Activated CD8-positive, alpha-beta memory T cell treated with anti-CD3 and anti-CD28 coated beads, Interleukin-2, amount 50 U/mL, for 4 hours (primary cell): ENCODE data around the gene RNF141.

Experiments
- DNase-seq: peaks from one replicate; pipeline ENCODE4 v3.0.0-alpha.2; 2020

Gene RNF141, protein sequence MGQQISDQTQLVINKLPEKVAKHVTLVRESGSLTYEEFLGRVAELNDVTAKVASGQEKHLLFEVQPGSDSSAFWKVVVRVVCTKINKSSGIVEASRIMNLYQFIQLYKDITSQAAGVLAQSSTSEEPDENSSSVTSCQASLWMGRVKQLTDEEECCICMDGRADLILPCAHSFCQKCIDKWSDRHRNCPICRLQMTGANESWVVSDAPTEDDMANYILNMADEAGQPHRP

DNA sequence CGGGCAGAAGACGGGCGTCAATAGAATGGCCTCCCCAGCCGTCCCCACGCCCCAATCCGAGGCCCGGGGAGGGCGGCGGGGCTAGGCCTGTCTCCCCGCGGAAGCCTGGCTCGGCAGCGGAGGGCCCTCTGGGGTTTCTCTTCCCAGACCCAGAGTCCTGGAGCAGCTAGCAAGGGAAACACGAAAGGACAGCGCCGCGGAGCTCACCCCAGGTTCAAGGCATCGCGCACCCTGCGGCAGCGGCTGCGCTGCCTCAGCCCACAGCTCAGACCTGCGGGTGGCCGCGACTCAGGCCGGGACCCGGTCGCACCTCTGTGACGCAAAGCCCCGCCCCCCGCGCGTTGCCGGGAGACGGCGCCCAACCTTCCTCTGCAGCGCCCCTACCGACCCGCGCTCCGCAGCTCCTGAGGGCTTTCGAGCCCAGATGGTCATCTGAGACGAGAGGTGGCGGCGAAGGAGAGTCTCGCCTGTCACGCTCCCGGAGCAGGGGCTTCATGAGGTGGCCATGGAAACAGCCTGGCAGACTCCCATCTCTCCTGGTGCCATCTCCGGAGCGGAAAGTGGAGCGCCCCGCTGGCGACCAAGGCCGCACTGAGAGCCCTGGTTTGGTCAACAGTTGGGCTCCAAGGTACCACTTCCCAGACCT is at the start of gene RNF141:
RNF141 (minus strand) TSS at position 273 of the 646 bp plus-strand sequence. CDS start 7,029 bp downstream, outside the sequence.
- peak; percentile 98 for DNase-seq

DNA sequence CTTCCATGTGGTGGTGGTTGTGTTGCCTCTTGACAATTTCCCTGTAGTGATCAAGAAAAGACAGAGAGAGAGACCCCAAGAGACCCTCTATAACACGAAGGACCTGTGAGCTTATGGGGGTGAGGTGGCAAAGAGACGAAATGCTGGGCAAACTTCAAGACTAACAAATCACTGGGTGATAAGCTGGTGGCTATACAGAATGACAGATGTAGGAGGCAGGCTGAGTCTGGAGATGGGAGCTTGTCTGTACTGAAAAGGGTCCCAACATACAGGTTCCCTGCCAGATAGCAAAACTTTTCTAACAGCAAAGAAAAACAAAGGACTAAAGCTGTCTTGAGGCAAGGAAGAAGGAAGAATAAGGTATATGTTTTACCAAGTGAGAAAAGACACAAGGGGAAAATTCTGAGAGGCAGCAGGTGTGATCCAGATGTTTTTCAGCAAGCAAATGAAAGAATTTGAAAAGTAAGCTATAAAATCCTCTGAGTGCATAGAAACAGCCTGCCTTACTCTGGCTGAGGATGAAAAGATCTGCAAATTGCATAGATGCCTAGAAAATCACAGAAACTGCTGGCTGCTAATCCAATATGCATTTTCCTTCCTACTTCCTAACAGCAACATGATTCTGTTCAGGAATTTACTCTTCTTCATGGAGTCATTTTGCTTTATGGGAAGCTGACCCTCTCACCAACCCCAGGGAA is 49.4 kb upstream of the RNF141 start:
- DNase-seq: no peak

DNA sequence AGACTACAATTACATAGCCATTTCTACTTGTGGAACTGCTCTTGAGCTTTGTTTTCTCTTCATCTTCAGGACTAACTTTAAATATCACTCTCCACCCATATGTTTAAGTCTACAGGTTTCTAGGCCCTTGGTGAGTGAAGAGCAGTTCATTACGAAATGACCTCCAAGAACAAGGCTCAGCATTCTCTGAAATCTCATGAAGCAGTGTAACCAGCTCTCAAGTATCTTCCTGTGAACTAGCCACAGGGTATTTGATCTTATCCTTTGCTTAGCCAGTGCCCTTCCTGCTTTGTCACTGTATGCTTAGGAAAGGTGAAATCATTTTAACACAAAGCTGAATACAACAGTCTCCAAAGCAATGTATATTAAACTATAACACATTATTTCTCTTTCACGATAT is 47.9 kb upstream of the RNF141 start:
- no peak for DNase-seq

DNA sequence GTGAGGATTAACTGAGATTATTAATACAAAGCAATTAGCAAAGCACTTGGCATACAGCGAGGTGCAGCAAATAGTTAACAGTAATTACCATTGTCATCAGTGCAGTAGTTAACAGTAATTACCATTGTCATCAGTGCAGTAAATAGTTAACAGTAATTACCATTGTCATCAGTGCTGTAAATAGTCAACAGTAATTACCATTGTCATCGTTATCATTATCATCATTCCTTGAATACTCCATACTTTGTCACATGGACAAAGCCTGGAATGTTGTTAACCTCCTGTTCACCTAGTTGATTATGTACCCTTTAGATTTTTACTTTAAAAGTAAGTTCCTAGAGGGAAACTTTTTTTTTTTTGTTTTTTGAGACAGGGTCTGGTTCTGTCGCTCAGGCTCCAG is 47.0 kb upstream of the RNF141 start:
- no peak for DNase-seq

DNA sequence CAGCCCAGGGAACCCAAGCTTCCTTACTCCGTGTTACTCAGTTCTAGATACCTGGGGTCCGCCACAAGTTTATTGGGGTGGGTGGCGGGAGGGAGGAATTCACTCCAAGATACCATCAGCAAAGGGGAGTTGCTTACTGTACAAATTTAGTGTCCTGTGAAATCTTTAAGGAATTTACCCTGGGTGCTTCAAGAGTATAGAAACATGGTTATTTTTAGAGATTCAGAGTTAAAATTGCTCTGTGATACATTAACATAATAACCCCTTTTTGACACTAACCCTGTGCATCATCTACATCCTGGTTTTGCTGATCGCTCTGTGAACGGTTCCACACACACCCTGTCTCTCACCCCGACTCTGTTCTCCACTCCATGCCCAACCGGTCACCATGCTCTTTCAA is 46.4 kb upstream of the RNF141 start:
- DNase-seq: no peak

DNA sequence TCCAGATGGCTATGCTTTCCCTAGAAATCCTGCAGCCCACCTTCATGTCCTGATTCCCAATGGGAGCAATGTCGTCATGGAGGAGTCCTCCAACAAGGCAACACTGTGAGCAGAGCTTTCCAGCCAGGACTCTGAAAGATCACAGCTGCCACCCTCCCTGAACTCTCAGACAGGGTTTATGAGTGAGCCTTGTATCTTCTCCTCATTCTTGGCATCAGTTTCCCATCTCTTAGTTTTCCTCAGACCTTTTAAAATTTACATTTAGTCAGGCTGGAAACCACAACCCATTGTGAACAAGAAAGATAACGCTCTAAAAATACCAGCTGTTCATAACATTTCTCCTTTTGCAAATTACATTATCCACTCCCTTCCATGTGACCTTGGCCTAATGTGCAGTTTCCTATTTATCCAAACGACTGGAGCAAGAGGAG is 43.1 kb upstream of the RNF141 start:
- DNase-seq: no peak

DNA sequence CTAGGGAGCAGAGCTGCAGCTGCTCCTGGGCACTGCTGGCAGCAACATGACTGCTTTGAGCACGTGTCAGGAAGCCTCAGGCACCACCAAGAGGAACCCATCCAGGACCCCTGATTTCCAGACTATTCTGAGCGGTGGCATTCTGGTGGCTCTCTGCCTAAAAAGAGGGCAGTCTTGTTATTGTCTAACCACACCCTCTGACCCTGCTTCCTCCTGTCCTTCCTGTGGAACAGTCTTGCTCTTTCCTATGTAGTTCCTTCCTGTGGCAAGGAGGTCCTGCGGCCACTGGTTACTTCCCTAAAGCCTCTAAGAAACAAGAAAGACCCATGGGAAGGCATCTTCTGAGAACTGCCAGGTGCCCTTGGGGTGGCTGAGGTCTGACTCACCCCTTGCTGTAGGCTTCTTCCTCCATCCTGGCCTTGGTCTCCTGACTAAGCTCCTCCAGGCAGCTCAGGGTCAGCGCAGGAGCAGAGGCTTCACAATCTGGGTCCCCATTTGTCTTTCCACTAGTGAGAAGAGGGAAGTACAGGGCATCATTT is 40.6 kb upstream of the RNF141 start:
- DNase-seq: no peak

DNA sequence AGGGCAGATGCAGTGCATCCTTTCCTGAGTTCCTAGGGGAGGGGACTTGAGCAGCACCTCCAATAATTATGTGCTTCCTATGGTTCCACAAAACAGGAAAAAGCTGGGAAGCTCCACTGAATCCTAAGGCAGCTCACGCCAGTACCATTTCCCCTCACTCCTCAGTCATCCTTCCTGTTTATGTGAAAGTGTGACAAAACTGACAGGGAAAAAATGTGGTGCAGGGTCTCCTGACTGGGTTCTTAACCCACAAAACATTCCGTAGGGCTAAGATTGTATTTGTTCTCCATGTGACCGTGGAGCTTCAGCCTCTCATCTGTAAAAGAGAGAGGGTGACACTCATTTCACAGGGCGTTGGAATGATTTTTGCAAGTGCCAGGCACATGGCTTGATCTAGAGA is 39.6 kb upstream of the RNF141 start:
- DNase-seq: no peak

DNA sequence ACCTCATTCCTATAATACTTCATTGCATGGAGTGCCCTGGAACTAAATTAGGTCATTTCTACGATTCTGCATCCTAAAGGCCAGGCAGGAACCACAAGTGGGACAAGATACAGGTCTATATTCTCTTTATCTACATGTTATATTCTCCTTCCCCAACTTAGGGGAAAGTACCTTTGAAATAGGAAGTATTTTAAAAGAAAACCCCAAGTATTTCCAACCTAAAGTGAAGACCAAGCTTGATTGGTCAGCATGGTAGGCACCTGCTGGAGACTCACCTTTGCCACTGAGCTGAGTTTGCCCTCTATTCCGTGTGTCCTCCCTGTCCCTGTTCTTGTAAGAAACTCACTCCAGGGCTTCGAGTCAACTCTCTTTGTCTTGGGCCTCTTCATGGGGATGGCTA is 38.7 kb upstream of the RNF141 start:
- no peak for DNase-seq

DNA sequence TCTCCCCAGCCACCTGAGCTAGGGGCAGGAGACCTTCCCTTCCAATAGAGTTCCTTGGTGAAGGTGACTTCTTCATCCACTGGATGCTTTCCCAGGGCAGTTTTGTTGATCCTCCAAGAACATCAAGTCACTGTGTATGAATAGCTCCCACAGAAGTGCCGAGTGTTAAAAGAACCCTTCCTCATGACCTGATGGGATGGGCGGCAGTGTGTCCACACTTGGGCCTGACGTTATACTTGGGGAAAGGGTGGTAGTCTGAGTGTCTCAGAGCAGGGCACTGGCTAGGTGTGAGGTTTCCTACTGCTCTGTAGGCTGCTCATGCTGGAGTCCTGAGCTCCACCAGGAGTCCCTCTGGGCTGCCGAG is 35.0 kb upstream of the RNF141 start:
- DNase-seq: no peak

DNA sequence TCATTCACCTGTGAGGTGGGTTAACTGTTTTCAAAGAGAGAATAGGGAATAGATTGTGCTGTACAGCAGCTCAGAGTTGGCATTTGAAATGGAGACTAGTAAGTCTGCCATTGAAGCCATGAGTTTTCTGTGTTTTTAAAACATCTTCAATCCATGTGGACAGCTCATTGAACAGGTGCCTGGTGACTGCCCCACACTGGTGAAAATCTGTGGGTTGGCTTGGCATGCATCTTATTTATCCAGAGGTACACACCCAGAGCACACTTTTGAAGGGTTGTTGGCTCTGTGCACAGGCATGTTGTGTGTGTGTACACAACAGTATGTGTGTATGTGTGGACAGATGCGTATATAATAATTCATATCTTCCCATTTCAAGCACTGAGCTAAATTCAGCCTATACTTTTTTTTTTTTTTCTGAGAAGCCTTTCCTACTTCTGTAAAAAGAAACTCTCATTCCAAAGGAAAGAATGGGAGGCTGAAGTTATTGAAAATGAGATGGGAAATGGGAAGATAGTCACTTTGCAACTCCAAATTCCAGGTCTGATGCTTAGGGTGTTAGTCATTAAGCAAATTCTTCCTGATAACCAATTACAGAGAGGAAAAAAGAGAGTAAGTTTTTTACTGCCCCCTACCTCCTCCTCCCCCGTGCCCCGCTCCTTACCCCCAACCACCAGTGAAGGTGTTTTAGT is 34.5 kb upstream of the RNF141 start:
- DNase-seq: no peak

DNA sequence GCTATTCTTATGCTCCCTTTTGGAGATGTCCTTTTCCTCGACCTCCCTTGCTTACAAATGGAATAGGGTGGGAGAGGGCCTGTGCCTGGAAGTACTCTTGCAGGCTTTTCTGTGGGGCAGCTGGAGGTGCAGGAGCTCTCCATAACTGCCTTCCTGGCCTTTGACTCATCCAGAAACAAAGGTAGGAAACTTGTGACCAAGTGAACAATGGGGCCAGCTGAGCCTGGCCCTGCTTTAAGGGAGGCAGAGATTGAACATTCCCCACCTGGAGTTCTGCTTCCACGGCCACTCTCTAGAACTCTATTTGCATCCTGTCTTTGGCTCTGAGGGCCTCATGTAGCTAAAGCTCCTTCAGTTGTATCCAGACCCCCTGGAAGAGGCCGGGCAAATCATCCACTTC is 32.6 kb upstream of the RNF141 start:
- no peak for DNase-seq

DNA sequence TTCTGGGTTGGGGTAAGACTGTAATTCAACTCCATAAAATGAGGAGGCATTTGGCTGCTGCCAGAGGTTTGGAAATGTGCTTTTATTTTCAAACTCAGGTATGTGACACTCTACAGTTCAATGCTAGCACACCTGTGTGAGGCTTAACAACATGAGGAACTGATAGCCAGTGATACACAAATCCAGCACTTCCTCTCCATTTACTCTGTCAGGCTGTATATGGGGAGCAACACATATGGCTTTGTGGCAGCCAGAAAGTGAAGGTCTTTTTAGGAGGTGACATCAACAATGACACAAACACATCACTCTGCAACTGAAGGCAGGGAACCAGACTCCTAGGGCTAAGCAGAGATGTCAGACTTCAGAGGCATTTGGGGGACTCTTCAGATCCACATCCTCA is 32.0 kb upstream of the RNF141 start:
- no peak for DNase-seq

DNA sequence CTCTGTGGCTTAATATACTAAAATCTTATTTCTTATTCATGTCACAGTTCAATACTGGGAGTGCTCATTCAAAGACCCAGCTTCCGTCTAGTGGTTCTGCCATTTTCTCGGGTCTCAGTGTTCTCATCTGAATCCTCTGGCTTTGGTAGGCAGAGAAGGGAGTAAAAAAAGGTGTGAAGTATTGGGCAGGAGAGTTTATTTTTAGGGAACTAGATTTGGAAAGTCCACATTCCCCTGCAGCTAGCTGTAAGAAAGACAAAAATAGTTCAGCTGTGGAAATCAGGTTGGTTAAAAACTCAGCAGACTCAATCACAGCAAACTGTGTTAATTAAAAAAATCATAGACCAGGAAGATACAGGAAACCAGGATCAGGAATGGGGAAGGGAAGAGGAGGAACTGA is 31.5 kb upstream of the RNF141 start:
- no peak for DNase-seq

DNA sequence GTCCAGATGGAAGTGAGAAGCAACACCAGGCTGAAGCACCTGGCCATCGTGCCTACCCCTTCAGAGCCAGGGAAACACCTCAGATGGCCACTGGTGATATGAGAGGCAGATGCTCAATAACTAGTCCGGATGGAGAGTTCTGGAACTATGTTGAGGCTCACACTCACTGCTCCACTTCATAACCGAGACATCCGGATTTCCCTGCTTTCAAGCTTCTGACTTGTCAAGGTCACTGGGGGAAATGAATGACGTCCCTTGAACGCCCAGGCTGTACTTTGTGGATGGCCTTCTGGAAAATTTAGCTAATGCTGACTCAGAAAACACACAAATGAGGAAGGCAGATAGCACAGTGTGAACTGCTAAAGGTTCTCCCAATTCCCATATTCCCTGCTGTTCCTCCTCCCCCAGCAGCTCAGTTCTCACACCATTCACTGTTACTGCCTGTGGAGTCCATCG is 27.5 kb upstream of the RNF141 start, which contains the start of gene LYVE1:
LYVE1 (minus strand) TSS at position 180 of the 456 bp plus-strand sequence; CDS start at position 47, 133 bp downstream.
- DNase-seq: no peak

DNA sequence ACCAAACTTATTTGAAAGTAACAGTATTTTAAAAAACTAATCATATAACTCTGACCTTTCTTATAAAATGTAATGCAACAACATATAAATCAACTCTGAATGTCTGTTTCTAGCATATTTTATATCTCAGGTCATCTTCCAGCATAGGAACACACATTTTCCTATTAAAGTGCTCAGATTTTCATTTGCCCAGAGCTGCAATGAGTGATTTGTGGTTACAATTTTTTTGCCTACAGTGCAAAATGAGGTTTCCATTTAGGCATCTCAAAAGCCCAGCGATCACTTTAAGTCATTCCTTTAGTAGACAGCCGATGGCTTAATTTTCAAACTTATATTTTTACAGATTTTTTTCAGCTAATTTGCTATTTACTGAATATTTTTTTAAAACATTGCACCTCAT is 26.5 kb upstream of the RNF141 start:
- DNase-seq: no peak

DNA sequence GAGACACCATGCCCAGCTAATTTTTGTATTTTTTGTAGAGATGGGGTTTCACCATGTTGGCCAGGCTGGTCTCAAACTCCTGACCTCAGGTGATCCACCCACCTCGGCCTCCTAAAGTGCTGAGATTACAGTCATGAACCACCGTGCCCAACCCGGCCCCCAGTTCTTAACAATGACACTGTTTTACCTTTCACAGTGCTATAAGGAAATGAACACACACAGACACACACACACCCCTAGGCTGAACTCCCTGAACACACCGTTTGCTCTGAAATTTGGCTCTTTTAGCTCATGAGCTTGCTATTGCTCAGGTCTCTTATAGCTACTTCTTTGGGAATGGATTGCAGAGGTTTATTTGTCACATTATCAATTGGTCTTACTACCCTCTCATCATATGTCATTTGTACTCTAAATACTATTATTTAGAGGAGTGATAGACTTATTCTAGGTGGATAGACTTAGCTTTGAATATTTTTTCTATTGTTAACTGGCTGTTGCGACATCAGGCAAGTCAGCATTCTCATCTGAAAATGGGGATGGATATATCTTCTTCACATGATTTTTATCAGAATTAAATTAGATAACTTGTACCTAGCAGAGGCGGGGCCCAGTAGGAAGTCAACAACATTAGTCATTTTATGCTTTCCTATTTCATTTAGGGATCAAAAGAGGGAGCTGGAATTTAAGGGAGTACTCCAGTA is 25.4 kb upstream of the RNF141 start:
- no peak for DNase-seq

DNA sequence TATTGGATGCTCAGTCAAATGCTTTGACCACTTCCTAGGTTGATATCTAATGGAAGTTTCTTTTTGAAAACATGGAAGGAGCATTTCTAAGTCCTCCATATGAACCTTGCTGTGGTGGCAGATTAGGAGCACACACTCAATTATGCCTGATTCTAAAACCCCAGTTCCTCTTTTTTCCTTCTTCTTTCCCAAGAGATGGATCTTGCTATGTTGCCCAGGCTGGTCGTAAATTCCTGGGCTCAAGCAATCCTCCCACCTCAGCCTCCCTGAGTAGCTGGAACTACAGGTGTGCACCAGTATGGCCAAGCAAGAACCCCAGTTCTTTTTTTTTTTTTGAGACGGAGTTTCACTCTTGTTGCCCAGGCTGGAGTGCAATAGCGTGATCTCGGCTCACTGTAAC is 24.5 kb upstream of the RNF141 start:
- DNase-seq: no peak

DNA sequence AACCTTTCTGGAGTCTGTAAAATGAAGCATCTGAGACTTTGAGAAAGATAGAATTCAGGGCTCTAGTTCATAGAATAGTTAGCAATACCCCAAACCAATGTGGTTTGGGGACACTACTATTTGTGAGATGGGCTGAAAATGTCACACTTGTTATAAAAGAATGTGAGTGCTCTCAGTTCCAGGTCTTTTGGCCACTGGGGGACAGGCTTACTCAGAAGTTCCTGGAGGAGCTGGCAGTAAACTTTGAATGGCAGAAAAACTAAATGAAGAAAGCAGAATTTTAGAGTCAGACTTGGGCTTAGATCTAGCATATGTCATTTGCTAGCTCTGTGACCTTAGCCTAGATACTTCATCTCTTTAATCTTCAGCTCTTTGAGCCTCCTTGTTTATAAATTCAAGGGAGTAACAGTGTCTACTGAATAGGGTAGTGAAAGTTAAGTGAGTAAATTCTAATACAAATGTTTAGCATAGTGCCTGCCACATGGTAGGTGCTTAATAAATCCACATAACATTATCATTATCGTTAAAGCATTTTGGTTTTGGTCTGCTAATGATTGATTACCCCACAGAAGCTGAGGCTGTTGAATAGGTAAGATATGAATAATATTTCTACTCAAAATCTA is 23.8 kb upstream of the RNF141 start:
- DNase-seq: no peak

DNA sequence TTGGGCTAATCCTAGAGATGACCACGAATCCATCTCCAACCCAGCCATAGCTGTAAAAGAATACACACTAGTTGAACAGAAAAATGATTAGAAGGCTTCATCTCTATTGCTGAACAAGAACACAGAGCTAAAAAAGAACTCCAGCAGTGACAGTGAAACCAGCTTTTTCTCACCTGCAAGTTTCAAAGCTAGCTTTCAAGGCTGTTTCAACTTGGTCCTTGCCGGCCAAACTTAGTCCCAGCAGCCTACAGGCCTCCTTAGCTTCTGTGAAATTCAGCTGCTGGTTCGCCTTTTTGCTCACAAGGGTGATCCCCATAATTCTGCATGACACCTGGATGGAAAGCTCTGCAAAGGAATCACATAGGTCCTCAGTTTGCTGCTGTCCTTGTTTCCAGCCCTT is 23.0 kb upstream of the RNF141 start:
- DNase-seq: no peak

DNA sequence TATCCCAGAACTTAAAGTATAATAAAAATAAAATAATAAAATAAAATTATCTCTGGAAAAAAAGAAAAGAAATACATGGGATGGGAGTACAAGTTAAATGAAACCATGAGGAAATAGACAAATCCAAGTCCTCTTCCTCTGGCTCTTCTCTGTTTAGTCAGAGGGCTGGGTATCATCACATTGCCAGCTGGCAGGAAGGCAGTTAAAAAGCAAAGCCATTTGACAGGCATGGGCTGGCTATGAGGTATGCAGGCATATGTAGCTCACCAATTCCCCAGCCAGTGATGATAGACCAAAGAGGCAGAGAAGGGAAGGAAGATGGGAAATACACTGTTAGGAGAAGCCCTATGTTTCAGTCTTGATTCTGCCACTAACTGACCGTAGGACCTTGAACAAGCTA is 21.0 kb upstream of the RNF141 start:
- no peak for DNase-seq
